Measurements from ENCODE around the gene ENOX1. TPM values are rescaled to one million over a fixed set of nuclear protein-coding genes. Genes with fewer than 3 reads are reported as not detected.

ENOX1 gene
- total and polyA plus RNA-seq, 2 of the 8 experiments (the other 6 are each of a cell fraction or from before 2014, with no cell fraction given): 0.23 to 0.37 TPM

DNA sequence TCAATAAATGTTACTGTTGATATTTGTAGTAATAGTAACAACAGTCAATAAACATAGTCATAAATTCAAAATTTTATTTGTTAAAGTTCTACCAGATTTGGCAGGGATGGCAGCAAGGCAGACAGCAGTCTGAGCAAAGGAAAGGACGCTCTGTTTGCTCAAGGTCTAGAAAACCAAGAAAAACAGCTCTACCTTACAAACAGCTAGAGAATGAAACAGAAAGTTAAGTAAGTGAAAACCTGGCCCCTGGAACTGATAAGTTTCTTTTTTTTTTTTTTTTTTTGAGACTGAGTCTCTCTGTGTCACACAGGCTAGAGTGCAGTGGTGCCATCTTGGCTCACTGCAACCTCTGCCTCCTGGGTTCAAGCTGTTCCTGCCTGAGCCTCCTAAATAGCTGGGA is 27.9 kb downstream of the ENOX1 start:
- H2BK12ac ChIP-seq (ENCODE audit: low read depth, low read length): no peak overlapping the region
- no peak overlapping the region for H4K91ac ChIP-seq (replicated peaks; ENCODE audit: insufficient read length, low read length)
- H4K8ac ChIP-seq (ENCODE audit: extremely low read depth, insufficient read depth, low read length): no peak overlapping the region
- H3K18ac ChIP-seq (ENCODE audit: extremely low read depth, low read length): no peak overlapping the region
- H3K23me2 ChIP-seq (ENCODE audit: low read depth, low read length): no peaks in the 10 kb centered on the region
- POLR2A ChIA-PET (ENCODE audit: partially characterized antibody): no interaction called here
- no peaks in the 10 kb centered on the region for H3K4me1 ChIP-seq (replicated peaks in 1 of 4; ENCODE audit: control insufficient read depth in 3 of 4, insufficient read depth in 4 of 4, low read length in 3 of 4)
- CTCF ChIA-PET (ENCODE audit: partially characterized antibody): no interaction called here
- no peaks in the 10 kb centered on the region for H3K9me3 ChIP-seq (ENCODE audit: insufficient read depth in 2 of 2, low read depth in 1 of 2, low read length in 1 of 2)
- H3K36me3 ChIP-seq (ENCODE audit: control insufficient read depth in 2 of 4, insufficient read depth in 4 of 4, low read length in 3 of 4): no peaks in the 10 kb centered on the region
- no peak overlapping the region for H3K27ac ChIP-seq (ENCODE audit: low read depth, low read length)
- no peak overlapping the region for H3K23ac ChIP-seq (ENCODE audit: insufficient read length)
- H3K14ac ChIP-seq (ENCODE audit: insufficient read length): no peak overlapping the region
- H3K4me3 ChIP-seq (ENCODE audit: extremely low read depth in 1 of 4, insufficient read depth in 2 of 4, low read depth in 3 of 4, low read length in 4 of 4): no peak overlapping the region
- H4K20me1 ChIP-seq (replicated peaks in 1 of 2; ENCODE audit: control insufficient read depth in 1 of 2, insufficient read depth in 2 of 2, low read length in 2 of 2): no peaks in the 10 kb centered on the region
- H3K4me2 ChIP-seq (ENCODE audit: insufficient read depth in 1 of 2, low read depth in 2 of 2, low read length in 2 of 2): no peak overlapping the region
- H3K4ac ChIP-seq (replicated peaks; ENCODE audit: insufficient read length, low read depth, low read length): no peak overlapping the region
- H2BK120ac ChIP-seq (replicated peaks; ENCODE audit: low read depth, low read length): no peak overlapping the region
- 100% methylated on average over 1 of the region's 1 CpG; no CpG with 5 or more reads in 1 of the 2 experiments for WGBS, 2 experiments (ENCODE audit: extremely low coverage in 1 of 2, insufficient coverage in 1 of 2, insufficient read length in 1 of 2, insufficient replicate concordance in 2 of 2, low coverage in 1 of 2, low lambda C conversion rate in 2 of 2, missing lambda C conversion rate in 1 of 2)
- no peak overlapping the region for H2AK5ac ChIP-seq (ENCODE audit: low read depth, low read length)
- DNase-seq (ENCODE audit: low read depth in 1 of 2, low spot score in 2 of 2) (no peak), FAIRE-seq (no peak)
- no peak overlapping the region for H2BK20ac ChIP-seq (ENCODE audit: low read length)
- H2BK15ac ChIP-seq (ENCODE audit: low read length): no peak overlapping the region
- no peak overlapping the region for H3K9ac ChIP-seq (replicated peaks in 1 of 4; ENCODE audit: extremely low read depth in 1 of 4, low read depth in 3 of 4, low read length in 3 of 4)
- H3K79me2 ChIP-seq (ENCODE audit: control insufficient read depth in 1 of 2, insufficient read depth in 2 of 2, low read length in 2 of 2): no peaks in the 10 kb centered on the region
- H3K79me1 ChIP-seq (ENCODE audit: low read depth, low read length): no peaks in the 10 kb centered on the region
- H3K56ac ChIP-seq (replicated peaks; ENCODE audit: insufficient read length, low read depth, low read length): no peak overlapping the region
- no peak overlapping the region for H2BK5ac ChIP-seq (ENCODE audit: low read depth, low read length)
- H4K5ac ChIP-seq (ENCODE audit: insufficient read length, low read depth, low read length): no peak overlapping the region
- no peaks in the 10 kb centered on the region for H3K27me3 ChIP-seq (replicated peaks in 1 of 4; ENCODE audit: control insufficient read depth in 3 of 4, extremely low read depth in 1 of 4, insufficient read depth in 3 of 4, low read length in 3 of 4)
- H2AFZ ChIP-seq (ENCODE audit: low read length): no peak overlapping the region
- TF ChIP-seq FOSL1 (IDR thresholded peaks at IDR 0.05; ENCODE audit: insufficient read depth, low read depth, low read length): no peak
- no peak for TF ChIP-seq KDM5A (IDR thresholded peaks at IDR 0.05; ENCODE audit: low read length)
- no peak for TF ChIP-seq CHD1 (IDR thresholded peaks at IDR 0.05; ENCODE audit: low read depth, low read length)
- TF ChIP-seq EGR1 (IDR thresholded peaks at IDR 0.05; ENCODE audit: borderline replicate concordance, low read depth, low read length): no peak
- TF ChIP-seq CHD2 (IDR thresholded peaks at IDR 0.05; ENCODE audit: low read length): no peak
- no peak for TF ChIP-seq NANOG (IDR thresholded peaks at IDR 0.05; ENCODE audit: insufficient read depth, low read depth, low read length, poor library complexity, severe bottlenecking)
- TF ChIP-seq SP1 (IDR thresholded peaks at IDR 0.05; ENCODE audit: low read depth, low read length): no peak
- TF ChIP-seq POU5F1 (IDR thresholded peaks at IDR 0.05; ENCODE audit: low read depth, low read length): no peak
- no peak for TF ChIP-seq SIX5 (IDR thresholded peaks at IDR 0.05; ENCODE audit: low read depth, low read length)
- no peak for TF ChIP-seq RNF2 (IDR thresholded peaks at IDR 0.05; ENCODE audit: borderline replicate concordance, low read depth, low read length, missing control alignments, poor library complexity, severe bottlenecking)

Data from H1 (cell line).